Liver (tissue), 3 donors: ENCODE data around the gene SH2D3C.

Experiments
- ATF3 ChIP-seq: IDR thresholded peaks from 2 replicates; pipeline ENCODE4 v1.6.1; 2016; ENCODE audit warnings: antibody characterized with exemption
- CTCF ChIP-seq: fragments of 150-350 bp; IDR thresholded peaks from 2 replicates; pipeline ENCODE4 v1.5.1; 2017; ENCODE audit warnings: improper control_type of control experiment, low read depth, low read length; ENCODE audit not compliant: missing input control
- EGR1 ChIP-seq, 2 donors: IDR thresholded peaks; 2 replicates each; pipeline ENCODE4 v1.6.1; 2016 to 2018; ENCODE audit warnings: antibody characterized with exemption in 2 of 2, low read depth in 2 of 2
- FOXA1 ChIP-seq: IDR thresholded peaks from 2 replicates; pipeline ENCODE4 v1.6.1; 2016; ENCODE audit warnings: antibody characterized with exemption
- FOXA2 ChIP-seq: IDR thresholded peaks from 2 replicates; pipeline ENCODE4 v1.6.1; 2016; ENCODE audit warnings: antibody characterized with exemption
- JUND ChIP-seq, 2 donors: IDR thresholded peaks; 2 replicates each; pipeline ENCODE4 v1.6.1; 2016; ENCODE audit warnings: antibody characterized with exemption in 2 of 2
- MAX ChIP-seq: IDR thresholded peaks from 2 replicates; pipeline ENCODE4 v1.6.1; 2016; ENCODE audit warnings: antibody characterized with exemption
- NR2F2 ChIP-seq: IDR thresholded peaks from 2 replicates; pipeline ENCODE4 v1.6.1; 2016; ENCODE audit warnings: antibody characterized with exemption
- RAD21 ChIP-seq, 2 donors: IDR thresholded peaks; 2 replicates each; pipeline ENCODE4 v1.6.1; 2016; ENCODE audit warnings: antibody characterized with exemption in 2 of 2, mild to moderate bottlenecking in 2 of 2
- REST ChIP-seq: IDR thresholded peaks from 2 replicates; pipeline ENCODE4 v1.6.1; 2016; ENCODE audit warnings: antibody characterized with exemption, mild to moderate bottlenecking
- TAF1 ChIP-seq: conservative IDR thresholded peaks from 2 replicates; pipeline ENCODE4 v1.6.1; 2016; ENCODE audit warnings: antibody characterized with exemption, mild to moderate bottlenecking
- donor health status: healthy.
- donor health status: healthy.

- TF ChIP-seq CTCF (no peak), FOXA2 (no peak), JUND (IDR thresholded peaks at IDR 0.05) (no peak), ATF3 (no peak), FOXA1 (no peak), EGR1 (IDR thresholded peaks at IDR 0.05; ENCODE audit: low read depth in 2 of 2) (no peak), RAD21 (IDR thresholded peaks at IDR 0.05) (no peak), MAX (no peak), REST (no peak), NR2F2 (no peak), TAF1 (no peak)
These were observed 16.9 kb downstream of the SH2D3C start for GRCh38 chr9:127761491-127761956.
